Astrocyte of the hippocampus (primary cell): Measurements from ENCODE around the gene PLXNA1.

Experiments
- DNase-seq: peaks from one replicate; pipeline ENCODE4 v3.0.0; 2011; ENCODE audit warnings: low read depth, low spot score

The PLXNA1 gene

GRCh38 chr3:126982471-126983175 lies at the start of gene PLXNA1:
Gene PLXNA1 (plus strand): TSS chr3:126983115. CDS start chr3:126988594, 5,479 bp downstream.
- DNase-seq, result peak; percentile 90

GRCh38 chr3:126934031-126934531 lies 48.8 kb upstream of the PLXNA1 start:
- DNase-seq, result peak; percentile 44

- no peak for DNase-seq
Observed at GRCh38 chr3:126934991-126935390, 47.9 kb upstream of the PLXNA1 start.

GRCh38 chr3:126935756-126936509 lies 47.0 kb upstream of the PLXNA1 start:
- DNase-seq, result no peak

- DNase-seq, result no peak
Observed at GRCh38 chr3:126936853-126937425, 46.0 kb upstream of the PLXNA1 start.

GRCh38 chr3:126937533-126937932 lies 45.4 kb upstream of the PLXNA1 start:
- DNase-seq, result no peak

GRCh38 chr3:126937973-126938372 lies 44.9 kb upstream of the PLXNA1 start:
- no peak for DNase-seq

GRCh38 chr3:126938520-126939337 lies 44.2 kb upstream of the PLXNA1 start:
- DNase-seq, result no peak

GRCh38 chr3:126939338-126939718 lies 43.6 kb upstream of the PLXNA1 start:
- DNase-seq, result no peak

GRCh38 chr3:126939733-126940132 lies 43.2 kb upstream of the PLXNA1 start:
- no peak for DNase-seq

- DNase-seq, result no peak
Observed at GRCh38 chr3:126941721-126942270, 41.1 kb upstream of the PLXNA1 start.

GRCh38 chr3:126944089-126944965 lies 38.6 kb upstream of the PLXNA1 start:
- no peak for DNase-seq

- no peak for DNase-seq
Observed at GRCh38 chr3:126945171-126945721, 37.7 kb upstream of the PLXNA1 start.

GRCh38 chr3:126945891-126946290 lies 37.0 kb upstream of the PLXNA1 start:
- DNase-seq, result no peak

- no peak for DNase-seq
Observed at GRCh38 chr3:126946405-126946804, 36.5 kb upstream of the PLXNA1 start.

GRCh38 chr3:126947429-126947828 lies 35.5 kb upstream of the PLXNA1 start:
- no peak for DNase-seq

- DNase-seq, result no peak
Observed at GRCh38 chr3:126948980-126949535, 33.9 kb upstream of the PLXNA1 start.

- no peak for DNase-seq
Observed at GRCh38 chr3:126951561-126951960, 31.4 kb upstream of the PLXNA1 start.

- no peak for DNase-seq
Observed at GRCh38 chr3:126952261-126952982, 30.5 kb upstream of the PLXNA1 start.
